HCT116 (cell line): ENCODE results near the gene TRIL. TPM values are rescaled to one million over a fixed set of nuclear protein-coding genes. Genes with fewer than 3 reads are reported as not detected.

Source experiments
- ATAC-seq: fragments of 200-7000 bp; cut with Tn5 transposase; 2 replicates; pipeline ENCODE4 v1.9.1; 2020; ENCODE audit warnings: mild to moderate bottlenecking, moderate library complexity
- BruUV-seq: library from RNA; stranded (reverse); fragments of 400-500 nt; replicated peaks from 2 replicates; lab custom pipeline; 2021; lab: Mats Ljungman, UMichigan
- CTCF ChIA-PET: fragments of 300-600 bp; sonication (Branson Sonifier 250); formaldehyde crosslinking; loops from one replicate; lab custom pipeline; 2021; ENCODE audit warnings: antibody characterized with exemption; lab: Charles Lee
- POLR2A ChIA-PET: fragments of 300-600, 350-600 bp; sonication (Branson Sonifier 250); formaldehyde crosslinking; loops from one replicate; lab custom pipeline; 2021; ENCODE audit warnings: antibody characterized with exemption; lab: Charles Lee
- RAD21 ChIA-PET, 2 experiments: fragments of 300-600 bp; sonication (Branson Sonifier 250); formaldehyde crosslinking; loops; one replicate each; lab custom pipeline; 2023; ENCODE audit warnings: low total read pairs in 2 of 2; ENCODE audit not compliant: uncharacterized antibody in 2 of 2, unreplicated experiment in 2 of 2, low non-redundant PET in 1 of 2; lab: Charles Lee
- DNase-seq: peaks from one replicate; pipeline ENCODE4 v3.0.0-alpha.2; 2010; ENCODE audit warnings: low read depth, low spot score
- H2AFZ ChIP-seq: fragments of 200-600 bp; shearing (Covaris generic), sonication (generic); 2 replicates; pipeline ENCODE4 v1.6.1; 2017; ENCODE audit warnings: low read depth, mixed run types, mixed read lengths, antibody characterized with exemption, low read length; ENCODE audit not compliant: poor library complexity, severe bottlenecking
- H3K27ac ChIP-seq: 2 replicates; pipeline ENCODE4 v1.5.1; 2012; ENCODE audit warnings: low read depth, low read length
- H3K27me3 ChIP-seq: fragments of 200-600 bp; sonication (generic); 2 replicates; pipeline ENCODE4 v1.6.1; 2016; ENCODE audit warnings: mixed run types, low read length, mixed read lengths; ENCODE audit not compliant: insufficient read depth
- H3K36me3 ChIP-seq, 2 experiments: fragments of 200-500 bp in 1 of 2; fragments of 200-600 bp in 1 of 2; sonication (Bioruptor generic) in 1 of 2; sonication (generic) in 1 of 2; 2 replicates each; pipeline versions ENCODE4 v1.5.1 to v1.6.1; 2014 to 2016; ENCODE audit warnings: low read length in 2 of 2, inconsistent platforms in 1 of 2, mixed read lengths in 1 of 2, mixed run types in 1 of 2; ENCODE audit not compliant: insufficient read depth in 2 of 2, control insufficient read depth in 1 of 2
- H3K4me1 ChIP-seq, 2 experiments: fragments of 200-600 bp in 1 of 2; sonication (generic) in 1 of 2; 2 replicates each; pipeline versions ENCODE4 v1.5.1 to v1.6.1; 2012 to 2017; ENCODE audit warnings: low read length in 2 of 2, inconsistent platforms in 1 of 2, mild to moderate bottlenecking in 1 of 2, mixed read lengths in 1 of 2, mixed run types in 1 of 2, moderate library complexity in 1 of 2; ENCODE audit not compliant: insufficient read depth in 2 of 2, control insufficient read depth in 1 of 2
- H3K4me2 ChIP-seq: fragments of 200-600 bp; sonication (generic); 2 replicates; pipeline ENCODE4 v1.6.1; 2017; ENCODE audit warnings: mixed run types, low read length, mixed read lengths
- H3K4me3 ChIP-seq, 2 experiments: fragments of 200-600 bp in 1 of 2; sonication (generic) in 1 of 2; replicated peaks in 1 of 2; 2 replicates each; pipeline ENCODE4 v1.5.1; 2011 to 2016; ENCODE audit warnings: low read length in 2 of 2, control low read depth in 1 of 2, low read depth in 1 of 2, mild to moderate bottlenecking in 1 of 2, mixed read lengths in 1 of 2, mixed run types in 1 of 2
- H3K79me2 ChIP-seq: fragments of 200-600 bp; sonication (generic); 2 replicates; pipeline ENCODE4 v1.6.1; 2017; ENCODE audit warnings: mild to moderate bottlenecking, mixed run types, low read length, moderate library complexity, mixed read lengths; ENCODE audit not compliant: insufficient read depth
- H3K9ac ChIP-seq: fragments of 200-600 bp; sonication (generic); 2 replicates; pipeline ENCODE4 v1.6.1; 2016; ENCODE audit warnings: low read length, mixed read lengths
- H3K9me2 ChIP-seq: fragments of 200-600 bp; sonication (generic), shearing (Covaris generic); 2 replicates; pipeline ENCODE4 v1.6.1; 2017; ENCODE audit warnings: mixed run types, mild to moderate bottlenecking, moderate library complexity; ENCODE audit not compliant: insufficient read depth
- H3K9me3 ChIP-seq, 2 experiments: fragments of 200-500 bp in 1 of 2; fragments of 200-600 bp in 1 of 2; sonication (Bioruptor generic) in 1 of 2; sonication (generic) in 1 of 2; 2 replicates each; pipeline ENCODE4 v1.6.1; 2014 to 2017; ENCODE audit warnings: low read length in 2 of 2, mixed read lengths in 2 of 2, inconsistent platforms in 1 of 2, low read depth in 1 of 2, mild to moderate bottlenecking in 1 of 2, mixed run types in 1 of 2, moderate library complexity in 1 of 2; ENCODE audit not compliant: control insufficient read depth in 1 of 2, insufficient read depth in 1 of 2
- H4K20me1 ChIP-seq: fragments of 200-600 bp; sonication (generic), shearing (Covaris generic); 2 replicates; pipeline ENCODE4 v1.6.1; 2017; ENCODE audit warnings: mixed run types, mild to moderate bottlenecking, moderate library complexity; ENCODE audit not compliant: insufficient read depth
- CEBPB ChIP-seq: IDR thresholded peaks from 2 replicates; pipeline ENCODE4 v1.6.1; 2012; ENCODE audit warnings: low read depth
- ZFX ChIP-seq: fragments of 450-650 bp; IDR thresholded peaks from 2 replicates; pipeline ENCODE4 v1.6.1; 2017
- intact Hi-C: fragments of 100-400 bp; cut with micrococcal nuclease; formaldehyde crosslinking; loops from 2 replicates; pipeline ENCODE4 v1.10.0; 2022
- total RNA-seq: library from RNA; stranded (reverse); gene quantifications from one replicate; pipeline ENCODE4 v1.2.1, GENCODE V29; 2021; ENCODE audit not compliant: unreplicated experiment
- TF ChIP-seq, protein P1 (sequence below): IDR thresholded peaks from 2 replicates; pipeline ENCODE4 v1.6.1; 2012; ENCODE audit warnings: low read depth
- TF ChIP-seq, protein P2 (sequence below): IDR thresholded peaks from 2 replicates; pipeline ENCODE4 v1.6.1; 2011; ENCODE audit warnings: mild to moderate bottlenecking, low read length, moderate library complexity; ENCODE audit not compliant: insufficient replicate concordance; ENCODE audit errors: extremely low read depth

Gene TRIL
- total RNA-seq, 1 experiment from 2014 or later, result not detected

DNA sequence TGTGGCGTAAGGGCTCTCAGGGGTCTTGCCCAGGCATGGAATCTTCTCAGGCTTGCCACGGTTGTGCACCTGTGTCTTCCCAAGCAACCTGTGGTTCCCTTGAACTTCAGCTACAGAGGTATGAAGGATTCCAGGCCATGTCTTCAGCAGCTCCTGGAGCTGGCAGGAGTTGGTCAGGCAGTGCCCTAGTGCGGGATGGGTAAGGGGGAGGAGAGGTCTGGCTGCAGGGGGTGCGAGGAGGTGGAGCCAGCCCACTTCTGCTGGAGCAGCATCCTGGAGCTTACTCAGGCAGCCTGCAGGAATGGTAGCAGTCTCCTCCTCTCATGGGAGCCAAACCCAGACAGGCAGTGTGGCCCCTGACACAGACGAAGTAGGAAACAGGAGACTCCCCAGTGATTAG is 3.8 kb upstream of the TRIL start:
- ChIA-PET CTCF (no interaction called here), POLR2A (no interaction called here), RAD21 (no interaction called here)
- BruUV-seq, result no TSS peak
- H3K36me3 ChIP-seq, result no peaks in the 10 kb centered on the region
- H3K27me3 ChIP-seq, result no peaks in the 10 kb centered on the region; the same call in 1 of the 2 replicates
- no peaks in the 10 kb centered on the region for H3K4me1 ChIP-seq
- H3K9ac ChIP-seq, result no peak overlapping the region
- H3K79me2 ChIP-seq, result no peaks in the 10 kb centered on the region
- no peaks in the 10 kb centered on the region for H4K20me1 ChIP-seq
- intact Hi-C loops, result no loop called here
- no peak overlapping the region for H3K27ac ChIP-seq
- no peak overlapping the region for H3K4me2 ChIP-seq
- ATAC-seq, result no peak; the same call in 1 of the 2 replicates
- TF ChIP-seq ZFX, result no peak
- TF ChIP-seq, protein P1, sequence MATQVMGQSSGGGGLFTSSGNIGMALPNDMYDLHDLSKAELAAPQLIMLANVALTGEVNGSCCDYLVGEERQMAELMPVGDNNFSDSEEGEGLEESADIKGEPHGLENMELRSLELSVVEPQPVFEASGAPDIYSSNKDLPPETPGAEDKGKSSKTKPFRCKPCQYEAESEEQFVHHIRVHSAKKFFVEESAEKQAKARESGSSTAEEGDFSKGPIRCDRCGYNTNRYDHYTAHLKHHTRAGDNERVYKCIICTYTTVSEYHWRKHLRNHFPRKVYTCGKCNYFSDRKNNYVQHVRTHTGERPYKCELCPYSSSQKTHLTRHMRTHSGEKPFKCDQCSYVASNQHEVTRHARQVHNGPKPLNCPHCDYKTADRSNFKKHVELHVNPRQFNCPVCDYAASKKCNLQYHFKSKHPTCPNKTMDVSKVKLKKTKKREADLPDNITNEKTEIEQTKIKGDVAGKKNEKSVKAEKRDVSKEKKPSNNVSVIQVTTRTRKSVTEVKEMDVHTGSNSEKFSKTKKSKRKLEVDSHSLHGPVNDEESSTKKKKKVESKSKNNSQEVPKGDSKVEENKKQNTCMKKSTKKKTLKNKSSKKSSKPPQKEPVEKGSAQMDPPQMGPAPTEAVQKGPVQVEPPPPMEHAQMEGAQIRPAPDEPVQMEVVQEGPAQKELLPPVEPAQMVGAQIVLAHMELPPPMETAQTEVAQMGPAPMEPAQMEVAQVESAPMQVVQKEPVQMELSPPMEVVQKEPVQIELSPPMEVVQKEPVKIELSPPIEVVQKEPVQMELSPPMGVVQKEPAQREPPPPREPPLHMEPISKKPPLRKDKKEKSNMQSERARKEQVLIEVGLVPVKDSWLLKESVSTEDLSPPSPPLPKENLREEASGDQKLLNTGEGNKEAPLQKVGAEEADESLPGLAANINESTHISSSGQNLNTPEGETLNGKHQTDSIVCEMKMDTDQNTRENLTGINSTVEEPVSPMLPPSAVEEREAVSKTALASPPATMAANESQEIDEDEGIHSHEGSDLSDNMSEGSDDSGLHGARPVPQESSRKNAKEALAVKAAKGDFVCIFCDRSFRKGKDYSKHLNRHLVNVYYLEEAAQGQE, result no peak
- TF ChIP-seq, protein P2, sequence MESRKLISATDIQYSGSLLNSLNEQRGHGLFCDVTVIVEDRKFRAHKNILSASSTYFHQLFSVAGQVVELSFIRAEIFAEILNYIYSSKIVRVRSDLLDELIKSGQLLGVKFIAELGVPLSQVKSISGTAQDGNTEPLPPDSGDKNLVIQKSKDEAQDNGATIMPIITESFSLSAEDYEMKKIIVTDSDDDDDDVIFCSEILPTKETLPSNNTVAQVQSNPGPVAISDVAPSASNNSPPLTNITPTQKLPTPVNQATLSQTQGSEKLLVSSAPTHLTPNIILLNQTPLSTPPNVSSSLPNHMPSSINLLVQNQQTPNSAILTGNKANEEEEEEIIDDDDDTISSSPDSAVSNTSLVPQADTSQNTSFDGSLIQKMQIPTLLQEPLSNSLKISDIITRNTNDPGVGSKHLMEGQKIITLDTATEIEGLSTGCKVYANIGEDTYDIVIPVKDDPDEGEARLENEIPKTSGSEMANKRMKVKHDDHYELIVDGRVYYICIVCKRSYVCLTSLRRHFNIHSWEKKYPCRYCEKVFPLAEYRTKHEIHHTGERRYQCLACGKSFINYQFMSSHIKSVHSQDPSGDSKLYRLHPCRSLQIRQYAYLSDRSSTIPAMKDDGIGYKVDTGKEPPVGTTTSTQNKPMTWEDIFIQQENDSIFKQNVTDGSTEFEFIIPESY, result no peak
- TF ChIP-seq CEBPB, result no peak
- H2AFZ ChIP-seq, result no peak overlapping the region
- H3K9me2 ChIP-seq, result no peaks in the 10 kb centered on the region
- H3K9me3 ChIP-seq, result no peaks in the 10 kb centered on the region
- no peak for DNase-seq
- no peak overlapping the region for H3K4me3 ChIP-seq
